ENCODE data around the gene SUGCT. TPM values are rescaled to one million over a fixed set of nuclear protein-coding genes. Genes with fewer than 3 reads are reported as not detected.

The SUGCT gene
- total RNA-seq, 1 experiment from 2014 or later, result 4.6 TPM

- ChIA-PET POLR2A (no interaction called here), CTCF (no interaction called here)
- Mint-ChIP-seq H3K4me1 (no peaks in the 10 kb centered on the region), H3K27me3 (ENCODE audit: low read depth) (no peaks in the 10 kb centered on the region), H3K36me3 (no peaks in the 10 kb centered on the region), H3K4me3 (no peak overlapping the region), H3K9me3 (peaks cover 10% of the 10 kb centered on the region), H3K27ac (no peak overlapping the region)
- ATAC-seq (no peak), DNase-seq (ENCODE audit: low spot score) (no peak)
- TF ChIP-seq STAT6 (CRISPR knock-in tag; conservative IDR thresholded peaks at IDR 0.05; ENCODE audit: low read depth), result no peak
- TF ChIP-seq ZMAT4 (CRISPR knock-in tag; IDR thresholded peaks at IDR 0.05), result no peak
- TF ChIP-seq CTCF (IDR thresholded peaks at IDR 0.05), result no peak
- TF ChIP-seq NFATC4 (CRISPR knock-in tag; IDR thresholded peaks at IDR 0.05), result no peak
- no peak for TF ChIP-seq SOX15 (CRISPR knock-in tag; IDR thresholded peaks at IDR 0.05)
- TF ChIP-seq ZNF416 (CRISPR knock-in tag; IDR thresholded peaks at IDR 0.05), result no peak
- no peak for TF ChIP-seq CREM (CRISPR knock-in tag; IDR thresholded peaks at IDR 0.05)
- TF ChIP-seq JUN (CRISPR knock-in tag; IDR thresholded peaks at IDR 0.05), result no peak
- no peak for TF ChIP-seq SMAD4 (CRISPR knock-in tag; IDR thresholded peaks at IDR 0.05)
- TF ChIP-seq ZBTB21 (CRISPR knock-in tag; IDR thresholded peaks at IDR 0.05; ENCODE audit: borderline replicate concordance), result no peak
- TF ChIP-seq IRF2 (CRISPR knock-in tag; IDR thresholded peaks at IDR 0.05; ENCODE audit: borderline replicate concordance, low read depth), result no peak
Measured at GRCh38 chr7:40739257-40739656, 604.5 kb downstream of the SUGCT start.

GRCh38 chr7:40742270-40742669 is 607.5 kb downstream of the SUGCT start:
- no peaks in the 10 kb centered on the region for H3K36me3 Mint-ChIP-seq
- H3K27me3 Mint-ChIP-seq (ENCODE audit: low read depth), result no peaks in the 10 kb centered on the region
- H3K27ac Mint-ChIP-seq, result no peak overlapping the region
- H3K9me3 Mint-ChIP-seq, result peaks cover 10% of the 10 kb centered on the region
- ChIA-PET POLR2A (no interaction called here), CTCF (interaction anchor here (1.7 kb wide), 1 partner anchor 21 kb away, joined by 4 read pairs; no protein-coding TSS in a partner anchor)
- DNase-seq (ENCODE audit: low spot score) (no peak), ATAC-seq (no peak)
- no peak overlapping the region for H3K4me3 Mint-ChIP-seq
- H3K4me1 Mint-ChIP-seq, result peaks cover 15% of the 10 kb centered on the region
- TF ChIP-seq ATF1 (CRISPR knock-in tag; IDR thresholded peaks at IDR 0.05), result no peak
- no peak for TF ChIP-seq EMX1 (CRISPR knock-in tag; IDR thresholded peaks at IDR 0.05)
- no peak for TF ChIP-seq HMGXB4 (CRISPR knock-in tag; IDR thresholded peaks at IDR 0.05)
- no peak for TF ChIP-seq ZNF281 (CRISPR knock-in tag; IDR thresholded peaks at IDR 0.05)
- no peak for TF ChIP-seq ARID4B (CRISPR knock-in tag; IDR thresholded peaks at IDR 0.05; ENCODE audit: borderline replicate concordance)
- no peak for TF ChIP-seq E2F1 (CRISPR knock-in tag; IDR thresholded peaks at IDR 0.05)
- TF ChIP-seq TCF7 (CRISPR knock-in tag; IDR thresholded peaks at IDR 0.05; ENCODE audit: low read depth), result no peak
- no peak for TF ChIP-seq ZNF423 (CRISPR knock-in tag; IDR thresholded peaks at IDR 0.05)
